AG10803 (cell line): ENCODE results near the gene ROR2.

ENCODE experiments used
- DNase-seq: peaks from one replicate; pipeline ENCODE4 v3.0.0; 2010; ENCODE audit warnings: low read depth
- H3K4me3 ChIP-seq: 2 replicates; pipeline ENCODE4 v1.5.1; 2011; ENCODE audit warnings: mild to moderate bottlenecking, low read length, control low read depth
- CTCF ChIP-seq: conservative IDR thresholded peaks from 2 replicates; pipeline ENCODE4 v1.5.1; 2011; ENCODE audit warnings: mild to moderate bottlenecking, low read length, control low read depth, inconsistent platforms

Gene ROR2

GRCh38 chr9:91591627-91592026 lies 358.4 kb downstream of the ROR2 start:
- TF ChIP-seq CTCF, result no peak
- H3K4me3 ChIP-seq, result no peak overlapping the region
- DNase-seq, result no peak

GRCh38 chr9:91589101-91589553 lies 360.9 kb downstream of the ROR2 start:
- no peak for TF ChIP-seq CTCF
- H3K4me3 ChIP-seq, result no peak overlapping the region
- peak; percentile 29 for DNase-seq

GRCh38 chr9:91586282-91586681 lies 363.7 kb downstream of the ROR2 start:
- no peak overlapping the region for H3K4me3 ChIP-seq
- TF ChIP-seq CTCF, result no peak
- no peak for DNase-seq

- no peak overlapping the region for H3K4me3 ChIP-seq
- no peak for TF ChIP-seq CTCF
- no peak for DNase-seq
These were observed 366.1 kb downstream of the ROR2 start for GRCh38 chr9:91583966-91584365.

- TF ChIP-seq CTCF, result no peak
- H3K4me3 ChIP-seq, result no peak overlapping the region
- no peak for DNase-seq
These were observed 366.7 kb downstream of the ROR2 start for GRCh38 chr9:91583161-91583875.

GRCh38 chr9:91582181-91582580 lies 367.8 kb downstream of the ROR2 start:
- H3K4me3 ChIP-seq, result no peak overlapping the region
- no peak for TF ChIP-seq CTCF
- no peak for DNase-seq

- TF ChIP-seq CTCF, result no peak
- peak; percentile 63 for DNase-seq
These were observed 369.9 kb downstream of the ROR2 start for GRCh38 chr9:91580136-91580535.

More at GRCh38 chr9:91580136-91580535, 369.9 kb downstream of the ROR2 start:
- no peak overlapping the region for H3K4me3 ChIP-seq
